Iris pigment epithelial cell (primary cell): ENCODE results near the gene TSPYL2.

ENCODE experiments used
- DNase-seq: peaks from one replicate; pipeline ENCODE4 v3.0.0-alpha.2; 2011; ENCODE audit warnings: low read depth

Gene TSPYL2

GRCh38 chrX:53125506-53125905 lies 43.3 kb downstream of the TSPYL2 start:
- peak; percentile 8 for DNase-seq

GRCh38 chrX:53126377-53126776 lies 44.2 kb downstream of the TSPYL2 start:
- no peak for DNase-seq

GRCh38 chrX:53128097-53128749 lies 46.1 kb downstream of the TSPYL2 start:
- peak; percentile 10 for DNase-seq

- no peak for DNase-seq
Observed at GRCh38 chrX:53133400-53133799, 51.2 kb downstream of the TSPYL2 start.

GRCh38 chrX:53135581-53135980 lies 53.4 kb downstream of the TSPYL2 start:
- no peak for DNase-seq
